ENCODE measurements around the gene FAM3D. TPM values are rescaled to one million over a fixed set of nuclear protein-coding genes. Genes with fewer than 3 reads are reported as not detected.
"Not testable (repeated sequence)": the region's sequence is repeated elsewhere in the genome, so short reads cannot be mapped to it uniquely, and the experiment has no call there.

Gene FAM3D
- total RNA-seq, result not detected

- Histone ChIP-seq H3K27ac (replicated peaks in 1 of 4) (peak within 1 kb of the TSS in 1 of 4 donors; percentile 3), H3K36me3 (no peaks in the 10 kb centered on the region), H3K9me3 (peaks cover 0 to 6% (median 0%) of the 10 kb centered on the region in 4 donors), H3K4me1 (peaks cover 0 to 4% (median 0%) of the 10 kb centered on the region in 4 donors), H3K27me3 (peaks cover 0 to 6% (median 0%) of the 10 kb centered on the region in 4 donors), H3K4me3 (no peak within 1 kb of the TSS)
- 20% methylated on average over 1 of the region's 6 CpGs for WGBS
- TF ChIP-seq CTCF (IDR thresholded peaks at IDR 0.05) (no peak), EP300 (IDR thresholded peaks at IDR 0.05) (no peak), POLR2A (IDR thresholded peaks at IDR 0.05; ENCODE audit: low read depth) (no peak), POLR2AphosphoS5 (IDR thresholded peaks at IDR 0.05) (no peak)
- DNase-seq (ENCODE audit: extremely low spot score), result no peak
- intact Hi-C loops (cut with DNase I), result no loop called here
Measured at GRCh38 chr3:58666683-58667082, at the start of gene FAM3D. FAM3D (minus strand) TSS chr3:58666774; CDS start chr3:58655563, 11,211 bp downstream.

GRCh38 chr3:58713715-58714401 lies 47.3 kb upstream of the FAM3D start:
- H3K27ac ChIP-seq (replicated peaks in 1 of 4), result no peak overlapping the region
- intact Hi-C loops (cut with DNase I), result no loop called here
- H3K27me3 ChIP-seq, result no peaks in the 10 kb centered on the region
- no peaks in the 10 kb centered on the region for H3K4me1 ChIP-seq
- TF ChIP-seq CTCF (IDR thresholded peaks at IDR 0.05) (no peak), POLR2A (IDR thresholded peaks at IDR 0.05; ENCODE audit: low read depth) (no peak), EP300 (IDR thresholded peaks at IDR 0.05) (no peak), POLR2AphosphoS5 (IDR thresholded peaks at IDR 0.05) (no peak)
- no peaks in the 10 kb centered on the region for H3K9me3 ChIP-seq
- H3K4me3 ChIP-seq, result no peak overlapping the region
- no peak for DNase-seq (ENCODE audit: extremely low spot score)
- H3K36me3 ChIP-seq, result no peaks in the 10 kb centered on the region
- WGBS, result 90% methylated on average over 3 of the region's 3 CpGs

GRCh38 chr3:58711871-58712270 lies 45.3 kb upstream of the FAM3D start:
- no peak overlapping the region for H3K4me3 ChIP-seq
- H3K27me3 ChIP-seq, result no peaks in the 10 kb centered on the region
- H3K4me1 ChIP-seq, result no peaks in the 10 kb centered on the region
- intact Hi-C loops (cut with DNase I), result no loop called here
- H3K27ac ChIP-seq (replicated peaks in 1 of 4), result no peak overlapping the region
- WGBS, result 92% methylated on average over 8 of the region's 8 CpGs
- H3K9me3 ChIP-seq, result no peaks in the 10 kb centered on the region
- no peak for TF ChIP-seq POLR2A (IDR thresholded peaks at IDR 0.05; ENCODE audit: low read depth)
- TF ChIP-seq POLR2AphosphoS5 (IDR thresholded peaks at IDR 0.05), result no peak
- no peak for TF ChIP-seq EP300 (IDR thresholded peaks at IDR 0.05)
- TF ChIP-seq CTCF (IDR thresholded peaks at IDR 0.05), result no peak
- no peaks in the 10 kb centered on the region for H3K36me3 ChIP-seq
- no peak for DNase-seq (ENCODE audit: extremely low spot score)

- intact Hi-C loops (cut with DNase I); H3K4me3 ChIP-seq; H3K4me1 ChIP-seq; H3K27me3 ChIP-seq; H3K36me3 ChIP-seq; H3K9me3 ChIP-seq; H3K27ac ChIP-seq (replicated peaks in 1 of 4); DNase-seq (ENCODE audit: extremely low spot score): not testable (repeated sequence)
- WGBS, result 91% methylated on average over 3 of the region's 3 CpGs
Measured at GRCh38 chr3:58708983-58709382, 42.4 kb upstream of the FAM3D start.

GRCh38 chr3:58708116-58708791 lies 41.7 kb upstream of the FAM3D start:
- intact Hi-C loops (cut with DNase I), result no loop called here
- no peak for TF ChIP-seq POLR2AphosphoS5 (IDR thresholded peaks at IDR 0.05)
- TF ChIP-seq CTCF (IDR thresholded peaks at IDR 0.05), result no peak
- TF ChIP-seq POLR2A (IDR thresholded peaks at IDR 0.05; ENCODE audit: low read depth), result no peak
- no peak for DNase-seq (ENCODE audit: extremely low spot score)
- Histone ChIP-seq H3K4me1 (no peaks in the 10 kb centered on the region), H3K36me3 (no peaks in the 10 kb centered on the region), H3K27me3 (no peaks in the 10 kb centered on the region), H3K4me3 (no peak overlapping the region), H3K9me3 (no peaks in the 10 kb centered on the region), H3K27ac (replicated peaks in 1 of 4) (no peak overlapping the region)
- 82% methylated on average over 3 of the region's 3 CpGs for WGBS
